NCI-H526 treated with DMSO at 0.1 percent for 48 hours (cell line): ENCODE data around the gene IGSF23.

Source experiments
- DNase-seq: peaks from one replicate; lab custom pipeline; 2025; lab: John Stamatoyannopoulos, UW

The IGSF23 gene, protein sequence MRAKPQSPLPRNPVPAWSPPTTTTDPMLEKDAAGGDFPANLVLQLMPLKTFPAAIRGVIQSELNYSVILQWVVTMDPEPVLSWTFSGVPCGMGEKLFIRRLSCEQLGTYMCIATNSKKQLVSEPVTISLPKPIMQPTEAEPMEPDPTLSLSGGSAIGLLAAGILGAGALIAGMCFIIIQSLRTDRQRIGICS

DNA sequence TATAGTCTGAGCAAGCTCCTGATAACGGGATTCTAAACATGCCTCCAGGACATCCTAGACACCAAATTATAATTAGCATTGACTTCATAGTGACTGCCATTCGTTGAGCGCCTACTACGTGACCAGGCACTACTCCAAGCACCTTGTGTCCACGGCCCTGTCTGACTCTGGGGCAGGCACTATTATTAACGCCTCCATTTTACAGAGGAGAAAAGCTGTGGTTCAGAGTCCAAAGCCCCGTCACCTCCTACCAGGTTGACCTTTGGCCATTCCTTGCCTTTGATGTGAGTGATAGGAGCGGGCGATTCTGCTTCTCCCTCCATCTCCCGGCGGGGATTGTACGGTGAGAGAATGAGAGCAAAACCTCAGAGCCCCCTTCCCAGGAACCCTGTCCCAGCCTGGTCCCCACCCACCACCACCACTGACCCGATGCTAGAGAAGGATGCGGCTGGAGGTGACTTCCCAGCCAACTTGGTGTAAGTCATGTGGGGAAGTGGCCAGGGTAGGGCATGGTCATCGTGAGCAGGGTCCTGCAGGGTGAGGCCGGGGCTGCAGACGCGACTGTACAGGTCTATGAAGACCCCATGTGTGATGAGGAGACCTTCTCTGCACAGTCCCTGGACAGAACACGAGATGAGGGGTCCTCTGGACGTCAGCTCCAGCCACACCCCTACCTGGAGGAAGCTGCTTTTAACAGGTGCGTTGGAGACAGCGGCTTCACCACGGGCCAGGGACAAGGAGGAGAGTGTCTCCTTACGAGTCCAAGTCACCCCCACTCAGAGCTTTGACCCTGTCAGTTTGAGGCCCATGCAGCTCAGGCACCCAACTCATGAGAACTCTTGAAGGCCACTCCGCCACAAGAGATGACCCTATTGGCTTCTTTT, at the start of gene IGSF23:
Gene IGSF23, plus strand, starts transcription at position 269 of the 884 bp plus-strand sequence. Its CDS starts 83 bp downstream, at position 352.
- no peak for DNase-seq

GRCh38 chr19:44566984-44567383, 46.4 kb upstream of the IGSF23 start:
- no peak for DNase-seq

DNA sequence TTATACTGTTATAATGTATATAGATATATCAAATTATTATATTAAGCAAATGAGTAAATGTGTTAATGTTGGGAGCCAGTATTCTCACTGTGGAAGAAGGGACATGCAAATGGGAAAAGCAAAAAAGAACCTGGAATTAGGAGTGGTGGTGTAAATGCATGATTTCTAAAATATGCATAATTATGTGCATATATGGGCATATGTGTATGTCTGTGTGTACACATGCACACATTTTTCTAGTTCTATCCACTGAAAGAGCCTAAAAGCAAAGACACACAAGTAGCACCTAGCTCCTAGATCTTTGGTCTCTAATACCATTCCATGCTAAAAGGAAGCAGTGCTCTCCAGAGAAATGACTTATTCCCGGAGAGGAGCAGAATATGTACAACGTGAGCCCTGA, 45.6 kb upstream of the IGSF23 start:
- no peak for DNase-seq

- DNase-seq = no peak
Measured at GRCh38 chr19:44570603-44570983, 42.8 kb upstream of the IGSF23 start.

GRCh38 chr19:44570984-44571684, 42.2 kb upstream of the IGSF23 start:
- DNase-seq = peak; percentile 36

DNA sequence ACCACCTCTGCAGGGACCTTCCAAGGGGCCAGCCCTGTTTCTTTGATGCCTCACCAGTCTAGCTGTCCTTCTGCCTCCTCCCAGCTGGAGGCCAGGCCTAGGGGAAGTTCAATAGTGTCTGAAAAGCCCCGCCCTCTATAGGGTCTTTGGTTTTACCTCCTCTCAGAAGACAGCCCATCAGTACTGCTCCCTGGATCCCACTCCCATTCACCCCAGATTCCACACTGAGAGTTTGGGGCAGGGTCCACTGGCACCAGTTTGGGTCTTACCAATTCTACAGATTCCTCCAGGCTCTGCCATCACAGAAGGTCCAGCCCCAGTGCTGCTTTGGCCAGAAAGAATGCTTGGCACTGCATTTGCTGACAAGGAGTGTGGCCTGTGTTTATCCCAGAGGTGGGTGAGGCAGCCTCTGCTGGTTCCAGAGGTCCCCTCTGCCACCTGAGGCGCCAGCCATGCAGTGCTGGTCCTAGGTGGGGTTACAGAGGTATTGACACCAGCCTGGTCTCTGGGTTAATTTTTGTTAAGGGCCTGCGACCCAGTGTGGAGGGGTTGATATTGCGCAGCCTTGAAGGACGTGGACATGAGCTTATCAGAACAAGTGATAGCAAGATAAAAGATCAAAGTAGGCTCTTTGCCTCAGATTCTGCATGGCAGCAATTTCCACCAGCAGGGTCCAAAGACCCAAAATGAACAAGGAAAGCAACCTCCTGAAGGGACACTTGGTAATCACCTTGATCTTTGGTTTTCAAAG, 41.4 kb upstream of the IGSF23 start:
- DNase-seq = no peak

- no peak for DNase-seq
Measured at GRCh38 chr19:44572581-44572900, 40.8 kb upstream of the IGSF23 start.

DNA sequence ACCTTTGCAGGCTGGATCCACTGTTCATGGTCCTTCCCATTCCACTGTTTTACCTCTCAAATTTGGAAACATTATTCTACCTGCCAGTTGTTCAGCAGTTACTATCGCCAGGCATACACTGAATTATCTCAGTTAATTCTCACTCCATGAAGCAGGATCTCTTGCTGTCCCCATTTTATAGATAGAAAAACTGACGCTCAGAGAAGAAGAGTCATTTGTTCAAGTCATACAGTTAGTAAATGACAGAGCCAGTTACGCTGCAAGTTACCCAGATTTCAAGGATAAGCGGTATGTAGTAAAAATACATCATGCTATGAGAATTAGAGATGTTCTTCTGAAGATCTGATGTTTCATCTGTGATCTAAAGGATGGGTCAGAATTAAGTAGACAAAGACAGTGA, 40.2 kb upstream of the IGSF23 start:
- no peak for DNase-seq

GRCh38 chr19:44573627-44574026, 39.7 kb upstream of the IGSF23 start:
- DNase-seq = no peak

- peak; percentile 10 for DNase-seq
Measured at GRCh38 chr19:44574186-44574950, 39.0 kb upstream of the IGSF23 start.

GRCh38 chr19:44575116-44575700, 38.2 kb upstream of the IGSF23 start:
- DNase-seq = no peak

DNA sequence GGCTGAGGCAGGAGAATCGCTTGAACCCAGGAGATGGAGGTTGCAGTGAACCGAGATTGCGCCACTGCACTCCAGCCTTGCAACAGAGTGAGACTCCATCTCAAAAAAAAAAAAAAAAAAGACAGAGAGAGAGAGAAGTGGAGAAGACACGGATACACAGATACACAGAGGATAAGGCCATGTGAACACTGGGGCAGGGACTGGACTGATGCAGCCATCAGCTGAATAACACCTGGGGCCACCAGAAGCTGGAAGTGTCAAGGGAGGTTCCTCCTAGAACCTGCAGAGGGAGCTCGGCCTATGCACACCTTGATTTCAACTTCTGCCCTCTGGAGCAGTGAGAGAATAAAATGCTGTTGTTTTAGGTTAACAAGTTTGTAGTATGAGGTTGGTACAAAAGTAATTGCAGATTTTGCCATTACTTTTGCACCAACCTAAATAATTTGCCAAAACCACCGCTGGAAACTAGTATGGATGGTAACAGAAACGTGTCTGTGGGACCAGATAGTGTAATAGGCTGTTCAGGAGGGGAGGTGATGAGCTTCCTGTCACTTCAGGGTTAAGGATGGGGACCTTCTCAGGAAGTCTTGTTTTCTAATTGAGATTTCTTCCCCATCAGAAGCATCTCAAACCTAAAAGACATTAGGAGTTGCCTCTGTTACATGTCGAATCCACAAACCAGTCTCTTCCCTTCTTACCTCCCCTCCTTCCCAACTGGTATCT, 36.4 kb upstream of the IGSF23 start:
- peak; percentile 47 for DNase-seq

DNA sequence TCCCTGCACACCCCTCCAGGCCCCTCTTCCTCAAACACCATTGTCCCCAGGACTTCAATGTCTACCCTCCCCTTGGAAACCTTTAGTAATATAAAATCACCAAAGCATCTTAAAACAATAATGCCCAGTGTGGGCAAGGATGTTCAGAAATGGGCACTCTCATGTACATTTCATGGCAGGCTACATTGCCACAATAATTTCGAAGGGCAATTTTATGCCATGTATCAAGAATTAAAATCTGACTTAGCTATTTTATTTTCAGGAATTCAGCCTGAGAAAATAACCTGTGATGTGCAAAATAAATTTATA, 35.8 kb upstream of the IGSF23 start:
- no peak for DNase-seq

DNA sequence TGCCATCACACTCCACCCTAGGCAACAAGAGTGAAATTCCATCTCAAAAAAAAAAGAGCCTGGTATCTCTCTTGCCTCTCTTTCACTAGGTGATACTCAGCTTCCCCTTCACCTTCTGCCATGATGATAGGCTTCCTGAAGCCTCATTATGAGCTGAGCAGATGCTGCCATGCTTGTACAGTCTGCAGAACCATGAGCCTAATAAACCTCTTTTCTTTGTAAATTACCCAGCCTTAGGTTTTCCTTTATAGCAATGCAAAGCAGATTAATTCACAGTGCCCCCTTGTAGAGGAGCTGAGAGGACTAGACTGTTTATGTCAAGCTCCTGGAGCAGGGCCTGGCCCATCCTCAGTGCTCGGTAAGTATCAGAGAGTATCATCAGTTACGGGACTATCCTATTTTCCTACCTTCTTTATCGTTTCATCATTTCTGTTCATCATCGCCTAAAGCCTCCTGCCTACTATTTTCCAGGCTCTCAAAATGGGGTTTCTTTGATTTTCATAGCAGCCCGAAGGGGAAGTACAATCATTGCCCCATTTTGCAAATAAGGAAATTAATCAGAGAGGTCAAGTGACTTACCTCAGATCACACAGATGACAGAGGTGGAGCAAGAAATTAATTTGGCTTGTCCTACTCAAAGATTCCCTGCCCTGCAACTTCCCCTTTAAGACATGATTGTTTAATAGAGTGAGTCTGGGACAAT, 33.5 kb upstream of the IGSF23 start:
- DNase-seq = no peak

- no peak for DNase-seq
Measured at GRCh38 chr19:44580366-44580895, 32.9 kb upstream of the IGSF23 start.

DNA sequence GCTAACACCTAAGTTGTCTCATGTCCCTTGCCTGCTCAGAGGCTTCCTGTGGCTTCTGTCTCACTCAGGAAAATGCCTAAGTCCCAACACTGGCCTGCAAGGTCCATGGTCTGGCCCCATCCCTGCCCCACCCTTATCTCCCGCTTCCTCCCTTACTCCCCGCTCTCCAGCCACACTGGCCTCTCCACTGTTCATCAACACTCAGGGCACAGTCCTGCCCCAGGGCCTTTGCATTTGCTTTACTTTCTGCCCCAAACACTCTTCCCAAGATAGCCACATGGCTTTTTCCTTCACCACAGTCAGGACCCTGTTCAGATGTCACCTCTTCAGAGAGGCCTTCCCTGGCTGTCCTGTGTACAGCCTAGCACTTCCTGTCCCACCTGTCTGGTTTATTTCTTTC, 32.1 kb upstream of the IGSF23 start:
- no peak for DNase-seq

GRCh38 chr19:44582581-44583265, 30.6 kb upstream of the IGSF23 start:
- DNase-seq = no peak

GRCh38 chr19:44585371-44586133, 27.8 kb upstream of the IGSF23 start:
- DNase-seq = no peak
